Measurements from ENCODE around the gene SNX18.

DNA sequence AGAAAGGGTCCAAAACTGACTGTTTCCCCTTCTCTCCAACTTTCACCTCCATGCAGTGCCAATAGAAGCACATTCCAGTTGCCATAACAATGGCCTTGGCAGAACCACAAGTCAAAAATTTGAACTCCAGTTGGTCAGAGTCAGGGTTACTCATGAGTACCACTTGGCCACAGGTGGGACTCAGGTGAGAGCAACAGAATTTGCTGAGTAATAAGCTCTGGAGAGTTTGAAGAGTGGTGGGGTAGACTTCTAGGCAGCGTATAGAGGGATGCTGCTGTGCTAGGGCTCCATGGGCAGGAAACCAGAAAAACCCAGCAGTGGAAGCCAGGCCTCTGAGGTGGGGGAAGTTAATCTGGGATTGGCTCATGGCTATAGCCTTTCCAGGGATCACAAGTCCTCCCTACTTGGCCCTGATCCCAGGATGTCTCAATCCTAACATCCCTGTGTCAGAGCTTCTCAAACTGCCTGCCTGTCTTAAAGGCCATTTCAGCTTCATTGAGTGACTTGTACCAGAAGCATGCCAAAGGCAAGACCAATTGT is 30.2 kb downstream of the SNX18 start:
- TF ChIP-seq CTCF (conservative IDR thresholded peaks at IDR 0.05; ENCODE audit: low read length) (no peak), EZH2phosphoT487 (IDR thresholded peaks at IDR 0.05; ENCODE audit: borderline replicate concordance) (no peak)

Data from Loucy (cell line).